PC-9 (cell line): ENCODE data around the gene TEX38. TPM values are rescaled to one million over a fixed set of nuclear protein-coding genes. Genes with fewer than 3 reads are reported as not detected.
"Not testable (repeated sequence)": the region's sequence is repeated elsewhere in the genome, so short reads cannot be mapped to it uniquely, and the experiment has no call there.

ENCODE experiments used
- BruUV-seq: library from RNA; stranded (reverse); fragments of 400-500 nt; replicated peaks from 2 replicates; lab custom pipeline; 2021; lab: Mats Ljungman, UMichigan
- CTCF ChIA-PET: fragments of 300-600 bp; sonication (Branson Sonifier 250); formaldehyde crosslinking; loops from one replicate; lab custom pipeline; 2022; ENCODE audit warnings: antibody characterized with exemption; lab: Charles Lee
- POLR2A ChIA-PET: fragments of 300-600 bp; sonication (Branson Sonifier 250); formaldehyde crosslinking; loops from one replicate; lab custom pipeline; 2022; ENCODE audit warnings: antibody characterized with exemption; ENCODE audit not compliant: unreplicated experiment; lab: Charles Lee
- DNase-seq, 2 experiments: peaks; one replicate each; pipeline versions ENCODE4 v3.0.0 to v3.0.0-alpha.2; 2015 to 2022; ENCODE audit warnings: mixed read lengths in 1 of 2
- H2AFZ ChIP-seq: fragments of 200-600 bp; sonication (generic); 2 replicates; pipeline ENCODE4 v1.8.1; 2017; ENCODE audit warnings: antibody characterized with exemption
- H3F3A ChIP-seq: fragments of 200-600 bp; sonication (generic); 2 replicates; pipeline ENCODE4 v1.8.1; 2017; ENCODE audit warnings: antibody characterized with exemption, mild to moderate bottlenecking, low read depth; ENCODE audit not compliant: insufficient read depth
- H3K27ac ChIP-seq: fragments of 200-600 bp; sonication (generic); 2 replicates; pipeline ENCODE4 v1.6.1; 2016; ENCODE audit warnings: mixed run types
- H3K27me3 ChIP-seq: fragments of 200-600 bp; sonication (generic); 2 replicates; pipeline ENCODE4 v1.6.1; 2016; ENCODE audit warnings: low read depth, mixed run types; ENCODE audit not compliant: insufficient read depth
- H3K36me3 ChIP-seq: fragments of 200-600 bp; sonication (generic); 2 replicates; pipeline ENCODE4 v1.6.1; 2016; ENCODE audit warnings: low read depth, mixed run types
- H3K4me1 ChIP-seq: fragments of 200-600 bp; sonication (generic); replicated peaks from 2 replicates; pipeline ENCODE4 v1.6.1; 2016; ENCODE audit warnings: mixed run types; ENCODE audit not compliant: insufficient read depth
- H3K4me2 ChIP-seq: fragments of 200-600 bp; sonication (generic); 2 replicates; pipeline ENCODE4 v1.6.1; 2017; ENCODE audit warnings: mixed run types
- H3K4me3 ChIP-seq: fragments of 200-600 bp; sonication (generic); 2 replicates; pipeline ENCODE4 v1.6.1; 2016; ENCODE audit warnings: mixed run types
- H3K79me2 ChIP-seq: fragments of 200-600 bp; sonication (generic); 2 replicates; pipeline ENCODE4 v1.6.1; 2017; ENCODE audit warnings: low read depth, mixed run types
- H3K9me2 ChIP-seq: fragments of 200-600 bp; sonication (generic); 2 replicates; pipeline ENCODE4 v1.8.1; 2017; ENCODE audit warnings: mild to moderate bottlenecking; ENCODE audit not compliant: insufficient read depth
- H3K9me3 ChIP-seq: fragments of 200-600 bp; sonication (generic); 2 replicates; pipeline ENCODE4 v1.8.1; 2016; ENCODE audit warnings: low read depth; ENCODE audit not compliant: insufficient read depth
- H4K20me1 ChIP-seq: fragments of 200-600 bp; sonication (generic); 2 replicates; pipeline ENCODE4 v1.8.1; 2017; ENCODE audit not compliant: insufficient read depth
- CTCF ChIP-seq: fragments of 200-600 bp; sonication (generic); conservative IDR thresholded peaks from 2 replicates; pipeline ENCODE4 v1.6.1; 2017; ENCODE audit warnings: mixed run types, antibody characterized with exemption, mild to moderate bottlenecking, moderate library complexity
- EZH2 ChIP-seq: fragments of 200-600 bp; sonication (generic); IDR thresholded peaks from 2 replicates; pipeline ENCODE4 v1.8.0; 2017; ENCODE audit warnings: antibody characterized with exemption, low read depth
- intact Hi-C: fragments of 100-400 bp; cut with micrococcal nuclease; formaldehyde crosslinking; loops from one replicate; pipeline ENCODE4 v1.10.0; 2022; ENCODE audit not compliant: unreplicated experiment
- total RNA-seq: library from RNA; stranded (reverse); gene quantifications from 2 replicates; pipeline ENCODE4 v1.2.3, GENCODE V29; 2021

Gene TEX38
- total RNA-seq, 1 experiment from 2014 or later, result not detected

GRCh38 chr1:46718727-46719622 lies 47.3 kb downstream of the TEX38 start, which contains the start of gene EFCAB14:
Gene EFCAB14, minus strand, starts transcription at chr1:46719114. Its CDS starts 1,027 bp downstream, at chr1:46718087.
- H2AFZ ChIP-seq, result peak within 1 kb of the TSS; percentile 88
- BruUV-seq, result no TSS peak
- H3F3A ChIP-seq, result peaks cover 26% of the 10 kb centered on the region
- H3K4me1 ChIP-seq, result peaks cover 53% of the 10 kb centered on the region
- H3K27me3 ChIP-seq, result no peaks in the 10 kb centered on the region
- peak within 1 kb of the TSS; percentile 88 for H3K27ac ChIP-seq
- peaks cover 38% of the 10 kb centered on the region for H3K79me2 ChIP-seq
- TF ChIP-seq EZH2, result no peak
- TF ChIP-seq CTCF, result no peak
- peaks cover 24% of the 10 kb centered on the region for H4K20me1 ChIP-seq
- H3K4me3 ChIP-seq, result peak within 1 kb of the TSS; percentile 82
- no peaks in the 10 kb centered on the region for H3K9me2 ChIP-seq
- peak; percentile 91 to 100 for DNase-seq
- H3K36me3 ChIP-seq, result peaks cover 18% of the 10 kb centered on the region
- H3K4me2 ChIP-seq, result peak within 1 kb of the TSS; percentile 99
- ChIA-PET POLR2A (interaction anchor here (0.6 to 0.7 kb wide), 3 partner anchors 11 to 100 kb away, joined by 3 to 14 read pairs (median 6); no protein-coding TSS in a partner anchor), CTCF (interaction anchor here (0.6 kb wide), 1 partner anchor 241 kb away, joined by 3 read pairs; no protein-coding TSS in a partner anchor)
- intact Hi-C loops, result loop anchor here (1.0 to 10.0 kb wide), 7 partner anchors 38 to 456 kb away; partner anchors contain the start of genes MKNK1 and MOB3C
- no peaks in the 10 kb centered on the region for H3K9me3 ChIP-seq

- no peaks in the 10 kb centered on the region for H3K27me3 ChIP-seq
- H3F3A ChIP-seq, result peaks cover 26% of the 10 kb centered on the region
- peak; percentile 60 to 91 for DNase-seq
- intact Hi-C loops, result loop anchor here (1.0 to 10.0 kb wide), 7 partner anchors 38 to 455 kb away; partner anchors contain the start of genes MKNK1 and MOB3C
- peak overlapping the region; percentile 84 for H3K4me2 ChIP-seq
- CTCF ChIA-PET, result interaction anchor here (0.5 to 0.7 kb wide), 6 partner anchors 113 to 971 kb away, joined by 3 to 14 read pairs (median 5); no protein-coding TSS in a partner anchor
- no peaks in the 10 kb centered on the region for H3K9me2 ChIP-seq
- peaks cover 50% of the 10 kb centered on the region for H3K4me1 ChIP-seq
- H3K36me3 ChIP-seq, result peaks cover 11% of the 10 kb centered on the region
- H2AFZ ChIP-seq, result peak overlapping the region; percentile 74
- POLR2A ChIA-PET, result interaction anchor here (0.6 to 0.7 kb wide), 5 partner anchors 47 to 199 kb away, joined by 3 to 14 read pairs (median 4); partner anchors contain the start of gene MKNK1
- H3K79me2 ChIP-seq, result peaks cover 35% of the 10 kb centered on the region
- no TSS peak for BruUV-seq
- no peaks in the 10 kb centered on the region for H3K9me3 ChIP-seq
- H3K27ac ChIP-seq, result peak overlapping the region; percentile 88
- peaks cover 24% of the 10 kb centered on the region for H4K20me1 ChIP-seq
- TF ChIP-seq EZH2 (no peak), CTCF (no peak)
- H3K4me3 ChIP-seq, result peak overlapping the region; percentile 53
Measured at GRCh38 chr1:46719689-46720088, 48.0 kb downstream of the TEX38 start.

- DNase-seq, H3K36me3 ChIP-seq, BruUV-seq, H2AFZ ChIP-seq, intact Hi-C loops, H3K4me3 ChIP-seq, H3K9me3 ChIP-seq, H3K9me2 ChIP-seq, H3K27me3 ChIP-seq: not testable (repeated sequence)
- Histone ChIP-seq H3K4me1 (peaks cover 49% of the 10 kb centered on the region), H3K79me2 (peaks cover 32% of the 10 kb centered on the region), H4K20me1 (peaks cover 23% of the 10 kb centered on the region), H3F3A (peaks cover 20% of the 10 kb centered on the region), H3K4me2 (peak overlapping the region; percentile 84; the same call in 1 of the 2 replicates), H3K27ac (peak overlapping the region; percentile 88)
- ChIA-PET POLR2A (interaction anchor here (0.6 to 0.7 kb wide), 4 partner anchors 48 to 200 kb away, joined by 3 to 5 read pairs (median 4); partner anchors contain the start of gene MKNK1), CTCF (interaction anchor here (0.5 to 0.6 kb wide), 2 partner anchors 113 to 971 kb away, joined by 3 to 6 read pairs; no protein-coding TSS in a partner anchor)
Measured at GRCh38 chr1:46720319-46720718, 48.7 kb downstream of the TEX38 start.
